ENCODE results near the gene TOR2A. TPM values are rescaled to one million over a fixed set of nuclear protein-coding genes. Genes with fewer than 3 reads are reported as not detected.
A peak's percentile ranks its signal among the peaks of the same experiment; 100 is the strongest.

Gene TOR2A
- total and polyA plus RNA-seq, 9 of the 15 experiments (the other 6 are each of a cell fraction or from before 2014, with no cell fraction given): 0.80 to 25.9 (median 11.1) TPM

GRCh38 chr9:127751269-127752054, 16.4 kb upstream of the TOR2A start (continued):
- TF ChIP-seq CREB3 (tag; conservative IDR thresholded peaks at IDR 0.05; ENCODE audit: low read depth) (0 out of 2 replicates have a peak, but pooled peaks have one; percentile 46), FOXK1 (CRISPR knock-in tag; IDR thresholded peaks at IDR 0.05; ENCODE audit: borderline replicate concordance) (0 out of 2 replicates have a peak, but pooled peaks have one; percentile 18), ZNF511 (CRISPR knock-in tag; IDR thresholded peaks at IDR 0.05) (peak; percentile 84; the same call in 1 of the 2 replicates), MIER1 (IDR thresholded peaks at IDR 0.05; ENCODE audit: low read depth) (peak; percentile 96), BCL6 (CRISPR knock-in tag; IDR thresholded peaks at IDR 0.05) (no peak), JUND (IDR thresholded peaks at IDR 0.05; ENCODE audit: borderline replicate concordance, low read depth, low read length) (no peak), JUND (tag; IDR thresholded peaks at IDR 0.05; ENCODE audit: borderline replicate concordance, low read depth, low read length) (peak; percentile 38; the same call in 1 of the 3 replicates), ZFP36 (IDR thresholded peaks at IDR 0.05; ENCODE audit: low read depth, low read length, partially characterized antibody) (peak; percentile 88), NR3C1 (CRISPR knock-in tag; IDR thresholded peaks at IDR 0.05) (peak; percentile 24; the same call in 1 of the 2 replicates), SAFB (IDR thresholded peaks at IDR 0.05; ENCODE audit: borderline replicate concordance, low read depth, low read length) (no peak), ZNF263 (CRISPR knock-in tag; IDR thresholded peaks at IDR 0.05; ENCODE audit: borderline replicate concordance) (0 out of 2 replicates have a peak, but pooled peaks have one; percentile 30), ZNF644 (tag; IDR thresholded peaks at IDR 0.05; ENCODE audit: low read depth) (0 out of 2 replicates have a peak, but pooled peaks have one; percentile 25)
